ENCODE data around the gene ZNF18. TPM values are rescaled to one million over a fixed set of nuclear protein-coding genes. Genes with fewer than 3 reads are reported as not detected.
"Not testable (repeated sequence)": the region's sequence is repeated elsewhere in the genome, so short reads cannot be mapped to it uniquely, and the experiment has no call there.

The ZNF18 gene
- total RNA-seq, 1 donor from 2014 or later: 10.6 TPM

DNA sequence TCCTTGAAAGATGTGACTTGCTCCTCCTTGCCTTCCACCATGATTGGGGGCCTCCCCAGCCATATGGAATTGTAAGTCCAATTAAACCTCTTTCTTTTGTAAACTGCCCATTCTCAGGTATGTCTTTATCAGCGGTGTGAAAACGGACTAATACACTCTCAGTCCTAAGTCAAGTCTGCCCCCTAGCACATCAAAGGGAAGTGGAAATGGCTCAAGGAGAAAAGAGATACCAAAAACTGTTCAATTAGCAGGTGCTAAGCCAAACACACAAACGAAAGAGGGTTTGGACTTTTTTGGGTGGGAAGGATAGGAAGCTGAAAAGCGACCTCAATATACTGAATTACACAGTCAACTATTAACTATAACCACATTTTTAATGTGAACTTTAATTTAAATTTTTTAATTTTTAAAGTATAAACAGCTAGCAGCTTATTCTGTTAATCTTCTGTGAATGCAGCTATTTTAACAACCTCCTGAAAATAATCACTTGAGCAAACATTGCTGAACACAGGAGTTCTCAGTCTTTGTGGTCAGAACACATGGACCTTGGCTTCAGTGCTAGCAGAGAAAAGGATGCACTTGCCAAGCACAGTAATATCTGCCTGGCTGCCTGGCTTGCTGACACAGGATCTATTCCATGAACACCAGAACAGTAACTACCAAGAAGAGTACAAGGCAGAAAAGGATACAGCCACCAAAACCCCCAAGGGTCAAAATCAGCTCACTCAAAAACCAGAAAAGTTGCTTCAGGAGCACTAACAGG, 10.9 kb downstream of the ZNF18 start:
- DNase-seq (ENCODE audit: low read depth): no peak

- DNase-seq (ENCODE audit: low read depth): no peak
These were observed 15.4 kb downstream of the ZNF18 start for GRCh38 chr17:11981862-11982261.

DNA sequence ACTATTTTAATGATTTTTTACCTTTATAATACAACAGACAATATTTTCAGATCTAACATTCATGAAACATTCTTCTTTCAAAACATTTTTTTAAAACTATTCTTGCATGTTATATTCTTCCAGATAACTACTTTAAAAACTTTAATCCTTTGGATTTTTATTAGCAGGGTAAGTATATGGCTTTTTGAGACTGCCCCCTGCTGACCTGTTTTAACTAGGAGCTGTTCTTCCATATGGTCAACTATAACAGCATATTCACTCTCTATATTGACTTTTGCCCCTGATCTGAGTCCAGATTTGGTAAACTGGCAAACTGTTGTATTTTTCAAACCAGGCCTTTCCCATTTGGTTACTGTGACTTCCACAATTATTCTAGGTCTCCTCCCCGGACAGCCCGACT, 16.5 kb downstream of the ZNF18 start:
- DNase-seq (ENCODE audit: low read depth): no peak

- no peak for DNase-seq (ENCODE audit: low read depth)
These were observed 17.5 kb downstream of the ZNF18 start for GRCh38 chr17:11979795-11980194.

DNA sequence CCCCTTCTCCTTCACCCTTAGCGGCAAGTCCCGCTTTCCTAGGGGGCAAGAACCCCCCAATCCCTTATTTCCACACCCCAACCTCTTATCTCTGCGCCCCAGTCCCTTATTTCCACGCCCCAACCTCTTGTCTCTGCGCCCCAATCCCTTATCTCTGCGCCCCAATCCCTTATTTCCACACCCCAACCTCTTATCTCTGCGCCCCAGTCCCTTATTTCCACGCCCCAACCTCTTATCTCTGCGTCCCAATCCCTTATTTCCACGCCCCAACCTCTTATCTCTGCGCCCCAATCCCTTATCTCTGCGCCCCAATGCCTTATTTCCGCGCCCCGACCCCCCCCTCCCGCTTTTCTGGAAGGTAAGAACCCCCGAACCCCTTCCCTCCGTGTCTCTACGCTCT, 24.5 kb downstream of the ZNF18 start:
- DNase-seq (ENCODE audit: low read depth): not testable (repeated sequence)

- DNase-seq (ENCODE audit: low read depth): no peak
These were observed 27.7 kb downstream of the ZNF18 start for GRCh38 chr17:11969565-11969964.

DNA sequence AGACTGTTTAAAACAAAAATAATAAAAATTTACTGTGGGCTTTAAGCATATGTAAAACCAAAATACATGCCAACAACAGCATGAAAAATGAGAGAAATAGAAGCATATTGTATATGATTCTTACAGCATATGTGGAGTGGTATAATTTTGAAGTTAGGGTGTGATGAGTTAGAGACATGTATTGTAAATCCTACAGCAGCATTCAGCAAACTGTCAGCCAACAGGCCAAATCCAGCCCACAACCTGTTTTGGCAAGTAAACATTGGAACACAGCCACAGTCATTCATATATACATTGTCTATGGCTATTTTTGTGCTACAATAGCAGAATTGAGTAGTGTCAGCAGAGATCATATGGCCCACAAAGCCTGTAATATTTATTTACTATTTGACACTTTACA, 42.3 kb downstream of the ZNF18 start:
- no peak for DNase-seq (ENCODE audit: low read depth)

GRCh38 chr17:11953924-11954323, 43.4 kb downstream of the ZNF18 start:
- no peak for DNase-seq (ENCODE audit: low read depth)

DNA sequence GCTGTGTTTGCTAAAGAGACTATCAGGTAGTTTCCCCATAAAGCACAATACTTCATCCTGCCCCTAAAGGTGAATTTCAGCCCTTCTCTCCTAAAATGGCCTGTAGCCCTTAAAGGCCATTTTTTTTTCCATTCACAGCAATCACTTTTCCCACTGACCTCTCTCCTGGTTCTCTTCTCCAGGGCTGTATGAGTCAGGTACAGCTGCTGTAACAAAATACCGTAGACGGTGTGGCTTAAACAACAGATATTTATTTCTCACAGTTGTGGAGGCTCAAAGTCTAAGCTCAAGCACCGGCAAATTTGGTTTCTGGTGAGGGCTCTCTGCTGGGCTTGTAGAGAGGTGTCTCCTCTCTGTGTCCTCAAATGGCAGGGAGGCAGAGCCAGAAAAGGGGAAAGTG, 44.7 kb downstream of the ZNF18 start:
- no peak for DNase-seq (ENCODE audit: low read depth)

DNA sequence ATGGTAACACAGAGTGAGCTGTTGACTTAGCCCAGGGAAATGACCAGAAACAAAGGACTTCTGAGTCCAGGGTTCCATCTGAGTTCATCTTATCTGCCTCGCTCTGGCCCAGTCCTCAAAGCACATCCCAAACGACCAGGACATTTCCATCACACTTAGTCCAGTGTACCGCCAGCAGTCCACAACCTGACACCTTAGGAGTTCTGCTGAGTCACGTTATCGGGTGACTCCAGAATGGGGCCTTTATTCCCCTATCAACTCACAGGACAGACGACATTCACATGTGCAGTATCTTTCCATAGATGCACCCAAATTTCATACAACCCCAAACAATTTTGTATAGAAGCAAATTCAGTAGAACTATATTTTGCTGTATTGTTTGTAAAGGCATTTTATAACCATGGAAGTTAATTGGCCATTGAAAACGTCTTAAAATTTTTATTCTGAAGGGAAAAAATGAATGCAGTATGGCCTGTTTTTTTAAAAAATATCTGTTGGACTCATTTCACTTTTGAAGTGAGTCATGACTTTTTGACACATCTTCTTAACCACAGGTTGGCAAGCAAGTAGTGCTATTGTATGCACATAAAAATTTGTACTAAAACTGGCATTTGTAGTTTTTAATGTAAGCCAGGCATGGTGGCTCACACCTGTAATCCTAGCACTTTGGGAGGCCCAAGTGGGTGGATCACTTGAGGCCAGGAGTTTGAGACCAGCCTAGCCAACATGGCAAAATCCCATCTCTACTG, 46.3 kb downstream of the ZNF18 start:
- no peak for DNase-seq (ENCODE audit: low read depth)

DNA sequence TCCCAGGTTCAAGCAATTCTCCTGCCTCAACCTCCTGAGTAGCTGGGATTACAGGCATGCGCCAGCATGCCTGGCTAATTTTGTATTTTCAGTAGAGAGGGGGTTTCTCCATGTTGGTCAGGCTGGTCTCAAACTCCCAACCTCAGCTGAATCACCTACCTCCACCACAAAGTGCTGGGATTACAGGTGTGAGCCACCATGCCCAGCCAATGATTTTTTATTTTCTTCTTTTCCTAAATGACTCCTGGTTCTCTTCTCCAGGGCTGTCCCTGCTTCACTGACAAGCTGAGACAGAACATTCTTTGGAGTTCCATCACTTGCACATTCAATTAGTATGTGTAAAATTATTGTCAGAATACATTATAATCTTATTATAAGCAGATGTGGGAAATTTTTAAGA, 47.7 kb downstream of the ZNF18 start:
- DNase-seq (ENCODE audit: low read depth): not testable (repeated sequence)

GRCh38 chr17:11948789-11949188, 48.5 kb downstream of the ZNF18 start:
- no peak for DNase-seq (ENCODE audit: low read depth)

DNA sequence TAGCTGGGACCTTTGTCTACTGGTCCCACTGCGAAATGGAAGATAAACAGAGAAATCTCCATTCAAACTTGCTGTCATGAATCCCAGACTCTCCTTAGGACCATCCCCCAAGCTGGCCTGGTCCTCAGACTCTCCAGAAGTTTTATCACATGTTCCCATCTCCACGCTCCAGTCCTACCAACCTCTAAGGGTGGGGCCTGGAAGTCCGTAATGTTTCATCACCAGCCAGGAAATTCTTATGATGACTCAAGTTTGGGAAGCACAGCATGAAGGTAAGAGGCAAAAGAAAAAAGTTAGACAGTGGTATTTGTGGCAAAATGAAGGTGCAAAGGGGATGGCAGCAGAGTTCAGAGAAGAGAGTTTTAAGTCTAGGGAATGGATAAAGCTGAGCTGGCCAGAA, 52.7 kb downstream of the ZNF18 start:
- no peak for DNase-seq (ENCODE audit: low read depth)

DNA sequence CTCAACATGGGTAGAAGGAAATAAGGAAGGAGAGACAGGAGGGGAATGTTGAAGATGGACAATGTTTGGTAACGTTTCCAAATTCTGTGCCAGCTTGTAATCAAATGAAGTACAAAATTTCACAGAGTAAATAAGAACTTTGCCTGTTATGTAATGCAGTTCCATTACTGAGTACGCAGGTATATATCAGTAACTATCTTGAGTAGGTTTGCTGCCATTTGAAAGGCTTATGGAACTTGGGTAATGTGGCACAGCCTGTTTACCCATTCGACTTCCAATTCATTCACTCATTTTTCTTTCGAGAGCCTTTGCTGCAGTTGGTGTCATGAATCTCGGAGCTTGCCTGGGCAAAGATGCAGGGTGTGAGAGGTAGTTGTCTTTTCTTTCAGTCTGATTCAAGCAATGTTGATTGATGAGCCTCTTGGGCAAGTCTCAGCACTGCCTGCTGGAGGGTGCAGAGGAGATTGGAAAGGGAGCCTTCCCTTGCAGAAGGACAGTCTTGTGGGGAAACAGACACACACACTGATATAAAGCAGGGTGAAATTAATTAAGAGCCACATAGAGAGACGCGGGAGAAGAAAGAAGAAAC, 53.4 kb downstream of the ZNF18 start:
- no peak for DNase-seq (ENCODE audit: low read depth)

GRCh38 chr17:11943086-11943485, 54.2 kb downstream of the ZNF18 start:
- DNase-seq (ENCODE audit: low read depth): not testable (repeated sequence)

GRCh38 chr17:11940904-11941303, 56.4 kb downstream of the ZNF18 start:
- no peak for DNase-seq (ENCODE audit: low read depth)

- no peak for DNase-seq (ENCODE audit: low read depth)
These were observed 61.4 kb downstream of the ZNF18 start for GRCh38 chr17:11935734-11936406.

- DNase-seq (ENCODE audit: low read depth): no peak
These were observed 64.9 kb downstream of the ZNF18 start for GRCh38 chr17:11932337-11932898.

GRCh38 chr17:11928436-11928835, 68.8 kb downstream of the ZNF18 start:
- DNase-seq (ENCODE audit: low read depth): no peak

Measured in renal cortical epithelial cell (primary cell).